Mucosa of descending colon (tissue), 3 donors: ENCODE results near the gene SHB. TPM values are rescaled to one million over a fixed set of nuclear protein-coding genes. Genes with fewer than 3 reads are reported as not detected.

Source experiments
- ATAC-seq: fragments of 200-7000 bp; cut with Tn5 transposase; one replicate; pipeline ENCODE4 v1.9.1; 2020; ENCODE audit warnings: mild to moderate bottlenecking, moderate library complexity
- DNase-seq, 3 donors: peaks; one replicate each; pipeline ENCODE4 v3.0.0-alpha.2; 2020
- H3K36me3 ChIP-seq: fragments of 200-600 bp; one replicate; pipeline ENCODE4 v1.8.0; 2021; ENCODE audit warnings: low read depth, mild to moderate bottlenecking
- H3K4me1 ChIP-seq: fragments of 200-600 bp; one replicate; pipeline ENCODE4 v1.8.0; 2021; ENCODE audit warnings: low read depth, mild to moderate bottlenecking
- H3K4me3 ChIP-seq: fragments of 200-600 bp; one replicate; pipeline ENCODE4 v1.8.0; 2021; ENCODE audit warnings: mild to moderate bottlenecking
- H3K9me3 ChIP-seq: fragments of 200-600 bp; one replicate; pipeline ENCODE4 v1.8.0; 2021; ENCODE audit warnings: mild to moderate bottlenecking
- CTCF ChIP-seq: fragments of 200-600 bp; IDR thresholded peaks from one replicate; pipeline ENCODE4 v1.8.0; 2022; ENCODE audit warnings: antibody characterized with exemption, mild to moderate bottlenecking
- intact Hi-C, 2 donors: fragments of 100-400 bp; cut with DNase I in 1 of 2; cut with micrococcal nuclease in 1 of 2; formaldehyde crosslinking; loops; one replicate each; pipeline versions ENCODE4 v1.11.0 to v1.11.1; 2022; cut with DNase I, micrococcal nuclease
- total RNA-seq, 3 donors: library from RNA; stranded (reverse); fragmentation: NEBNext Ultra II Directional in 2 of 3; extraction: Animal tissue kit (Norgen Biotek cat#: 25700) in 2 of 3; gene quantifications; one replicate each; pipeline versions ENCODE4 v1.2.1 to v1.2.4, GENCODE V29; 2021 to 2023
- donor health status: DM: no; HTN: no; CAD: no; lungs with moderate emphysema.
- donor health status: DM: no; HTN: no; CAD: no.
- donor health status: DM: no; HTN: yes; CAD: no.

Gene SHB
- total RNA-seq, 3 donors from 2014 or later, result 20.3 to 23.9 (median 20.6) TPM

GRCh38 chr9:37984672-37985611 lies 84.1 kb downstream of the SHB start:
- ATAC-seq, result peak; percentile 96
- no peak for TF ChIP-seq CTCF
- DNase-seq, result peak in 2 of 3 donors; percentile 66 to 74
- no peaks in the 10 kb centered on the region for H3K36me3 ChIP-seq
- H3K4me3 ChIP-seq, result no peak overlapping the region
- no peaks in the 10 kb centered on the region for H3K9me3 ChIP-seq
- peaks cover 12% of the 10 kb centered on the region for H3K4me1 ChIP-seq
- intact Hi-C loops, result no loop called here

- DNase-seq (no peak), ATAC-seq (no peak)
- no peak overlapping the region for H3K4me3 ChIP-seq
- intact Hi-C loops, result no loop called here
- H3K36me3 ChIP-seq, result no peaks in the 10 kb centered on the region
- no peaks in the 10 kb centered on the region for H3K9me3 ChIP-seq
- peaks cover 12% of the 10 kb centered on the region for H3K4me1 ChIP-seq
- TF ChIP-seq CTCF, result no peak
These were observed 84.8 kb downstream of the SHB start for GRCh38 chr9:37984278-37984671.

- TF ChIP-seq CTCF, result no peak
- intact Hi-C loops, result no loop called here
- no peak for ATAC-seq
These were observed 85.5 kb downstream of the SHB start for GRCh38 chr9:37983381-37984067.

GRCh38 chr9:37979844-37980243 lies 89.2 kb downstream of the SHB start:
- DNase-seq, result no peak
- Histone ChIP-seq H3K9me3 (no peaks in the 10 kb centered on the region), H3K36me3 (no peaks in the 10 kb centered on the region), H3K4me1 (peaks cover 7% of the 10 kb centered on the region), H3K4me3 (no peak overlapping the region)
- ATAC-seq, result no peak
- intact Hi-C loops, result no loop called here
- TF ChIP-seq CTCF, result no peak

More at GRCh38 chr9:37983381-37984067, 85.5 kb downstream of the SHB start:
- DNase-seq, result no peak
- no peaks in the 10 kb centered on the region for H3K36me3 ChIP-seq
- peaks cover 12% of the 10 kb centered on the region for H3K4me1 ChIP-seq
- H3K4me3 ChIP-seq, result no peak overlapping the region
- no peaks in the 10 kb centered on the region for H3K9me3 ChIP-seq

- no peak for TF ChIP-seq CTCF
- H3K9me3 ChIP-seq, result no peaks in the 10 kb centered on the region
- H3K4me3 ChIP-seq, result no peak overlapping the region
- ATAC-seq (no peak), DNase-seq (no peak)
- no peaks in the 10 kb centered on the region for H3K4me1 ChIP-seq
- H3K36me3 ChIP-seq, result no peaks in the 10 kb centered on the region
- intact Hi-C loops, result no loop called here
These were observed 90.0 kb downstream of the SHB start for GRCh38 chr9:37978983-37979382.
